Measurements from ENCODE around the gene ADM5. TPM values are rescaled to one million over a fixed set of nuclear protein-coding genes. Genes with fewer than 3 reads are reported as not detected.

ADM5 gene
- total and polyA plus RNA-seq, 10 of the 15 experiments (the other 5 are each of a cell fraction or from before 2014, with no cell fraction given), result 0.05 to 6.0 (median 1.2) TPM; not detected in 1

DNA sequence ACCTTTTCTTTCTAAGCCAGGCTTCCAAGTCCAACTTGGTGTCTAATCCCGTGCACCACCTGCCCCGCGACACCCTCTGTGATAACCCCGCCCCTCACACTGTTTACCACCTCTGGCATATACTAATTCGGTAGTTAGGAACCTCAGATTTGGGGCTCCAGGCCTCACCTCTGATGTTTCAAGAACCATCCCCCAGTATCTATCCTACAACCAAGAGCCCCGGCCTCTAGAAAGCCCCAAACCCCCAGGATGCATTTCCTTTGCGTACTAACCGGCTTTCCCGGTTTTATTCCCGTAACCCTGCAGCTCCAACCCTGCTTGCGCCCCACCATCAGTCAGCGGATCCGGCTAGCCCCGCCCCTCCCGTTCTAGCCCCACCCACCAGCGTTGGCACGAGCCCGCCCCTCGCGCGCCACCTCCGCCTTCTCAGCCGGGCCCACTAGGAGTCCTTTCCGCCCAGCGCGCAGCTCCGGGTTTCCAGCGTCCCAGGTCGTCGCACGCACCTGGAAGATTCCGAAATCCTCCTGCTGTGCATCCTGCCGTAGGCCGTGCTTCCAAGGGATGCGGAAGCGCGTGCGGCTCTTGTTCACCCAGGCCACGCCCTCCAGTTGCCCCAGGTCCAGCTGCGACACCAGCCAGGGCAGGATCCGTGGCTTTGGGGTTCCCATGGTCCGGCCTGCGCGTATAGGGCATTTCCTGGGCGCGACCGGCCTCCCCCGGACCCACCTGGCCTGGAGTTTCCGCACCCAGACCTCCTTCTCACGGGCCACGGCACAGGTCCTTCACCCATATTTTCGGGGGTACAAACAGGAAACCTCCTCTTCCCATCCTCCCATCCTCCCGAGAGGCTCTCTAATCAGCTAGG lies 25.0 kb upstream of the ADM5 start (continued):
- TF ChIP-seq, protein P1, sequence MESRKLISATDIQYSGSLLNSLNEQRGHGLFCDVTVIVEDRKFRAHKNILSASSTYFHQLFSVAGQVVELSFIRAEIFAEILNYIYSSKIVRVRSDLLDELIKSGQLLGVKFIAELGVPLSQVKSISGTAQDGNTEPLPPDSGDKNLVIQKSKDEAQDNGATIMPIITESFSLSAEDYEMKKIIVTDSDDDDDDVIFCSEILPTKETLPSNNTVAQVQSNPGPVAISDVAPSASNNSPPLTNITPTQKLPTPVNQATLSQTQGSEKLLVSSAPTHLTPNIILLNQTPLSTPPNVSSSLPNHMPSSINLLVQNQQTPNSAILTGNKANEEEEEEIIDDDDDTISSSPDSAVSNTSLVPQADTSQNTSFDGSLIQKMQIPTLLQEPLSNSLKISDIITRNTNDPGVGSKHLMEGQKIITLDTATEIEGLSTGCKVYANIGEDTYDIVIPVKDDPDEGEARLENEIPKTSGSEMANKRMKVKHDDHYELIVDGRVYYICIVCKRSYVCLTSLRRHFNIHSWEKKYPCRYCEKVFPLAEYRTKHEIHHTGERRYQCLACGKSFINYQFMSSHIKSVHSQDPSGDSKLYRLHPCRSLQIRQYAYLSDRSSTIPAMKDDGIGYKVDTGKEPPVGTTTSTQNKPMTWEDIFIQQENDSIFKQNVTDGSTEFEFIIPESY (IDR thresholded peaks at IDR 0.05), result no peak
- TF ChIP-seq ZZZ3 (IDR thresholded peaks at IDR 0.05; ENCODE audit: control insufficient read depth, insufficient read length, low read depth) (no peak), IKZF2 (IDR thresholded peaks at IDR 0.05) (peak in 1 of 2 experiments; percentile 49; a peak in 2 of 4 replicates), SUZ12 (IDR thresholded peaks at IDR 0.05; ENCODE audit: unreplicated experiment) (no peak), SMAD5 (IDR thresholded peaks at IDR 0.05; ENCODE audit: low read depth) (no peak), CHD4 (IDR thresholded peaks at IDR 0.05) (no peak), ELK1 (IDR thresholded peaks at IDR 0.05; ENCODE audit: low read depth, low read length) (no peak), E4F1 (IDR thresholded peaks at IDR 0.05; ENCODE audit: borderline replicate concordance, partially characterized antibody) (no peak), KLF5 (IDR thresholded peaks at IDR 0.05; ENCODE audit: partially characterized antibody) (no peak), JUND (IDR thresholded peaks at IDR 0.05; ENCODE audit: low read depth, low read length) (no peak), EZH2 (IDR thresholded peaks at IDR 0.05; ENCODE audit: borderline replicate concordance, control insufficient read depth, low read depth, low read length) (no peak), CBX5 (IDR thresholded peaks at IDR 0.05; ENCODE audit: low read depth) (no peak), BACH1 (IDR thresholded peaks at IDR 0.05; ENCODE audit: borderline replicate concordance) (peak; percentile 20; the same call in 1 of the 2 replicates)
- TF ChIP-seq, protein P2, sequence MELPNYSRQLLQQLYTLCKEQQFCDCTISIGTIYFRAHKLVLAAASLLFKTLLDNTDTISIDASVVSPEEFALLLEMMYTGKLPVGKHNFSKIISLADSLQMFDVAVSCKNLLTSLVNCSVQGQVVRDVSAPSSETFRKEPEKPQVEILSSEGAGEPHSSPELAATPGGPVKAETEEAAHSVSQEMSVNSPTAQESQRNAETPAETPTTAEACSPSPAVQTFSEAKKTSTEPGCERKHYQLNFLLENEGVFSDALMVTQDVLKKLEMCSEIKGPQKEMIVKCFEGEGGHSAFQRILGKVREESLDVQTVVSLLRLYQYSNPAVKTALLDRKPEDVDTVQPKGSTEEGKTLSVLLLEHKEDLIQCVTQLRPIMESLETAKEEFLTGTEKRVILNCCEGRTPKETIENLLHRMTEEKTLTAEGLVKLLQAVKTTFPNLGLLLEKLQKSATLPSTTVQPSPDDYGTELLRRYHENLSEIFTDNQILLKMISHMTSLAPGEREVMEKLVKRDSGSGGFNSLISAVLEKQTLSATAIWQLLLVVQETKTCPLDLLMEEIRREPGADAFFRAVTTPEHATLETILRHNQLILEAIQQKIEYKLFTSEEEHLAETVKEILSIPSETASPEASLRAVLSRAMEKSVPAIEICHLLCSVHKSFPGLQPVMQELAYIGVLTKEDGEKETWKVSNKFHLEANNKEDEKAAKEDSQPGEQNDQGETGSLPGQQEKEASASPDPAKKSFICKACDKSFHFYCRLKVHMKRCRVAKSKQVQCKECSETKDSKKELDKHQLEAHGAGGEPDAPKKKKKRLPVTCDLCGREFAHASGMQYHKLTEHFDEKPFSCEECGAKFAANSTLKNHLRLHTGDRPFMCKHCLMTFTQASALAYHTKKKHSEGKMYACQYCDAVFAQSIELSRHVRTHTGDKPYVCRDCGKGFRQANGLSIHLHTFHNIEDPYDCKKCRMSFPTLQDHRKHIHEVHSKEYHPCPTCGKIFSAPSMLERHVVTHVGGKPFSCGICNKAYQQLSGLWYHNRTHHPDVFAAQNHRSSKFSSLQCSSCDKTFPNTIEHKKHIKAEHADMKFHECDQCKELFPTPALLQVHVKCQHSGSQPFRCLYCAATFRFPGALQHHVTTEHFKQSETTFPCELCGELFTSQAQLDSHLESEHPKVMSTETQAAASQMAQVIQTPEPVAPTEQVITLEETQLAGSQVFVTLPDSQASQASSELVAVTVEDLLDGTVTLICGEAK (IDR thresholded peaks at IDR 0.05; ENCODE audit: borderline replicate concordance), result no peak; the same call in 1 of the 2 replicates
